LNCaP clone FGC (cell line): ENCODE results near the gene IGF2.

Experiments
- DNase-seq: peaks from one replicate; pipeline ENCODE4 v3.0.0-alpha.2; 2011; ENCODE audit warnings: low read depth
- H3K4me3 ChIP-seq: 2 replicates; pipeline ENCODE4 v1.5.1; 2011; ENCODE audit warnings: mild to moderate bottlenecking, low read depth, low read length, control low read depth
- CTCF ChIP-seq: IDR thresholded peaks from 2 replicates; pipeline ENCODE4 v1.5.1; 2012; ENCODE audit warnings: mild to moderate bottlenecking; ENCODE audit not compliant: control insufficient read depth, insufficient read depth; ENCODE audit errors: extremely low read depth

Gene IGF2

GRCh38 chr11:2132246-2132645 lies 6.9 kb downstream of the IGF2 start:
- no peak for TF ChIP-seq CTCF
- H3K4me3 ChIP-seq, result no peak overlapping the region
- DNase-seq, result no peak

GRCh38 chr11:2131371-2132236 lies 7.6 kb downstream of the IGF2 start:
- DNase-seq, result no peak
- no peak overlapping the region for H3K4me3 ChIP-seq
- TF ChIP-seq CTCF, result no peak

- H3K4me3 ChIP-seq, result no peak overlapping the region
- no peak for TF ChIP-seq CTCF
- DNase-seq, result no peak
These were observed 8.3 kb downstream of the IGF2 start for GRCh38 chr11:2130881-2131352.

- TF ChIP-seq CTCF, result no peak
- H3K4me3 ChIP-seq, result no peak overlapping the region
- DNase-seq, result no peak
These were observed 9.4 kb downstream of the IGF2 start for GRCh38 chr11:2129699-2130366.

- no peak for TF ChIP-seq CTCF
- H3K4me3 ChIP-seq, result no peak overlapping the region
- DNase-seq, result no peak
These were observed 9.9 kb downstream of the IGF2 start for GRCh38 chr11:2129308-2129698.

GRCh38 chr11:2128511-2129307 lies 10.5 kb downstream of the IGF2 start:
- no peak overlapping the region for H3K4me3 ChIP-seq
- TF ChIP-seq CTCF, result no peak

More at GRCh38 chr11:2128511-2129307, 10.5 kb downstream of the IGF2 start:
- DNase-seq, result no peak
